ENCODE data around the gene CRACR2A. TPM values are rescaled to one million over a fixed set of nuclear protein-coding genes. Genes with fewer than 3 reads are reported as not detected.

CRACR2A gene
- total RNA-seq, 1 donor from 2014 or later: 6.5 TPM

DNA sequence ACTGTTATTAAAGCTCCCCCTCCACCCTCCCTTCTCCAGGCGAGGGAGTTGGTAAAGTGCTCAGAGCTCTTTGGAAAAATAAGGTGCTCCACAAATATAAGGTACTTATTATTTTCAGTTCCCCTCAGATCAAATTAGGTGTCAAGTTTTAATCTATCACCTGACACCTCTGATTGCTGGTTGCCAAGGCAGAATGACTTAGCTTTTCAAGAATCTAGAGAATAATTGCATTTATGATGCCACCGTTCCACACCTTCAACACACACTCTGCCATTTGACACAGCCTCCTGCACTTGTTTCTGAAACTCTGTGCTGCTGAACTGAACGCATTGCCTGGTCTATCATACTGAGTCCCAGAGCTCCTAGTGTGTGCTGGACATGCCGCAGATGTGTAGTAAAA is 128.6 kb downstream of the CRACR2A start:
- H3K4me1 Mint-ChIP-seq (ENCODE audit: unreplicated experiment): no peaks in the 10 kb centered on the region
- TF ChIP-seq, protein P1, sequence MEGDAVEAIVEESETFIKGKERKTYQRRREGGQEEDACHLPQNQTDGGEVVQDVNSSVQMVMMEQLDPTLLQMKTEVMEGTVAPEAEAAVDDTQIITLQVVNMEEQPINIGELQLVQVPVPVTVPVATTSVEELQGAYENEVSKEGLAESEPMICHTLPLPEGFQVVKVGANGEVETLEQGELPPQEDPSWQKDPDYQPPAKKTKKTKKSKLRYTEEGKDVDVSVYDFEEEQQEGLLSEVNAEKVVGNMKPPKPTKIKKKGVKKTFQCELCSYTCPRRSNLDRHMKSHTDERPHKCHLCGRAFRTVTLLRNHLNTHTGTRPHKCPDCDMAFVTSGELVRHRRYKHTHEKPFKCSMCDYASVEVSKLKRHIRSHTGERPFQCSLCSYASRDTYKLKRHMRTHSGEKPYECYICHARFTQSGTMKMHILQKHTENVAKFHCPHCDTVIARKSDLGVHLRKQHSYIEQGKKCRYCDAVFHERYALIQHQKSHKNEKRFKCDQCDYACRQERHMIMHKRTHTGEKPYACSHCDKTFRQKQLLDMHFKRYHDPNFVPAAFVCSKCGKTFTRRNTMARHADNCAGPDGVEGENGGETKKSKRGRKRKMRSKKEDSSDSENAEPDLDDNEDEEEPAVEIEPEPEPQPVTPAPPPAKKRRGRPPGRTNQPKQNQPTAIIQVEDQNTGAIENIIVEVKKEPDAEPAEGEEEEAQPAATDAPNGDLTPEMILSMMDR (IDR thresholded peaks at IDR 0.05; ENCODE audit: unreplicated experiment): no peak
- peaks cover 6% of the 10 kb centered on the region for H3K36me3 Mint-ChIP-seq (ENCODE audit: low read depth, unreplicated experiment)
- DNase-seq (ENCODE audit: low spot score): no peak
- peaks cover 3% of the 10 kb centered on the region for H3K27me3 Mint-ChIP-seq (ENCODE audit: unreplicated experiment)
- no peak overlapping the region for H3K4me3 Mint-ChIP-seq (ENCODE audit: unreplicated experiment)
- no peaks in the 10 kb centered on the region for H3K9me3 Mint-ChIP-seq (ENCODE audit: unreplicated experiment)
- H3K27ac Mint-ChIP-seq (ENCODE audit: unreplicated experiment): no peak overlapping the region

DNA sequence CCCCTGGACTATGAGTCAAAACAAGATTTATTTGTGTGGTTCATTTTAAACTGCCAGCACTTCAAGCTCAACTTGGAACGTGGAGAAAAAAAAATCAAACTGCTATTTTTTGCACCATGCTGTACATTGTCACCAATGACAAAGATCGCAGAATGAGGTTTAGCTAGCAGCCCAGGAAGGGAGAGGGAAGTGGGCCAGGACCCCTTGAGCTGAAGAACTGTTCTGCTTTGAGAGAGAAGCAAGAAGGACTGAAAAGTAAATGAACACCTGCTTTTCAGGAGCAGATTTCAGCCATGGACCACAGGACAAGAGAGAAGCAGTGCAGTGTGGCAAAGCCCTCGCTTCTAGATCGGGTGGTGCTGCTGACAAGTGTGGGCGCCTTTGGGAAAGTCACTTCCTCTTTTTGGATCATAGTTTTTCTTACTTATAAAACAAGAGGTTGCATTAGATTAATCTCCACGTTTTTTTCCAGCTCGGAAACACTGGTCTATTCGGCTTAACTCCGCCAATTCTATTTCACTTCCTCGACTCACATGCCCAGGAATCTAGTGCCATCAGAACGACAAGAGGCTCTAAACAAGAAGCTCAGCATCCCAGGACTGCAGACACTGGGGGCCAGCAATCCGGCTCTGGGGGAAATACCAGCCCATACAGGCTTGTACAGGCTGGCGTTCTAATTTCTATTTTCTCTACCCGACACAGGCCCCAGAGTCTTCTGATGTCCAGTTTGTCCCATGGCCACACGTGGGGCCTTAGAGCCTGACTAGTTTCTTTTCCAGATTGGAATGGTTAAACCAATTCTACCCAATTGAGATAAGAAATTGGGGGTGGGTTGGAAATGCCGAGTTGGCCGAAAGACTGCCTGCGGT is 129.9 kb downstream of the CRACR2A start:
- H3K27me3 Mint-ChIP-seq (ENCODE audit: unreplicated experiment): peaks cover 3% of the 10 kb centered on the region
- H3K27ac Mint-ChIP-seq (ENCODE audit: unreplicated experiment): no peak overlapping the region
- H3K4me1 Mint-ChIP-seq (ENCODE audit: unreplicated experiment): no peaks in the 10 kb centered on the region
- no peaks in the 10 kb centered on the region for H3K9me3 Mint-ChIP-seq (ENCODE audit: unreplicated experiment)
- TF ChIP-seq, protein P1 (IDR thresholded peaks at IDR 0.05; ENCODE audit: unreplicated experiment): no peak
- no peak for DNase-seq (ENCODE audit: low spot score)
- H3K4me3 Mint-ChIP-seq (ENCODE audit: unreplicated experiment): no peak overlapping the region
- H3K36me3 Mint-ChIP-seq (ENCODE audit: low read depth, unreplicated experiment): no peaks in the 10 kb centered on the region

DNA sequence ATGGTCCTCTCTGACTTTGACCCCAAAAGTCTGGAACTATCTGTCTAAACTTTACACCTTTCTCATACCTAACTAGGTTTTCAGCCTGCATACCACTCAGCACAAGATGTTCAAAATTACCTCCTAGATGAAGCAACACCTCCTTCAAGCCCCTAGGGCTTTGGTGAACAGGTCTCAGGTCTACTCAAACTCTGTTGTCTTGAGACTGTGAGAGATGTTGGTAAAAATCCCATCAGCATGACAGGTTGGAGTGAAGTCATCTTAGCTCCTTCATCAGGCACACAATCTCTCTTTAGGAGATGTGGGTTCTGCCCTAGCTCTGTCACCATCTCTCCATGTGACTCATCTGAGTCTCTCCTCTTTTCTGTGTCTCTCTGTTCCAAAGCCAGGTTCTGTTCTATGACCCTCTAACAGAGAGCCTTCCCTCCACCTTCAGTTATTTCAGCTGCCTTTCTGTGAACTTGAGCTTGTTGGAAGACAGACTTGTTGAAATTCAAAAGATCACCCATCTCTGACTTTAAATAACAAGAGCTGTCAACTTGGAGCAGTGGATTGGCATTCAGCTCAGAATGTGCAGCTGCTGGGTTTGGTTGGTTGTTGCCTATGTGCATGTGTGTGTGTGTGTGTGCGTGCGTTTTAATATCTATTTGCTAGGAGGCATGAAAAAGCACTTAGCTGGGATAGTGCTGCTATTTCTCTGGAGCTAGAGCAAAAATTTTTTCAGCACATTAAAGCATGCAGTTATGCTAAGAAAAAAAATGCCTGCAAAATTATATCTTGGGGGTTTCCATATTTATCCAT is 130.7 kb downstream of the CRACR2A start:
- no peaks in the 10 kb centered on the region for H3K4me1 Mint-ChIP-seq (ENCODE audit: unreplicated experiment)
- H3K4me3 Mint-ChIP-seq (ENCODE audit: unreplicated experiment): no peak overlapping the region
- no peaks in the 10 kb centered on the region for H3K9me3 Mint-ChIP-seq (ENCODE audit: unreplicated experiment)
- no peak overlapping the region for H3K27ac Mint-ChIP-seq (ENCODE audit: unreplicated experiment)
- H3K36me3 Mint-ChIP-seq (ENCODE audit: low read depth, unreplicated experiment): no peaks in the 10 kb centered on the region
- H3K27me3 Mint-ChIP-seq (ENCODE audit: unreplicated experiment): peaks cover 3% of the 10 kb centered on the region
- TF ChIP-seq, protein P1 (IDR thresholded peaks at IDR 0.05; ENCODE audit: unreplicated experiment): no peak
- no peak for DNase-seq (ENCODE audit: low spot score)

DNA sequence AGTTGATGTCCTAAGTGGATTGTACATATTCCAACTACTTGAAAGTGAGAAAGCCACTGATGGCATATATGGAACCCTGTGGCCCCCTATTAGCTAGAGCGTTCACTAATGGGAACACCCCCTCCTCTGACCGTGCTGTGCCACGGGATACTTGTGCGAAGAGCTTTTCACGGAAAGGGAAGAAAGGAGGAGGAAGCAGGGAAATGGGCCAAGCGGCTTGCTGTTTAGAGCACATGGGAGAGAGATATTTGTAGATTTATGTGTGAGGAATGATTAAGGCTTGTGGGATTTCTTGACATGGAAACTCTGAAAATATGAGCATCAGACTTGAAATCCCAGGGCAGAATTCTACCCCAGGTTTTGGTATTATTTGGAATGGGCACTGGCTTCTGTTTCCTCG is 132.1 kb downstream of the CRACR2A start:
- Mint-ChIP-seq H3K4me1 (ENCODE audit: unreplicated experiment) (no peaks in the 10 kb centered on the region), H3K9me3 (ENCODE audit: unreplicated experiment) (no peaks in the 10 kb centered on the region), H3K4me3 (ENCODE audit: unreplicated experiment) (no peak overlapping the region), H3K27ac (ENCODE audit: unreplicated experiment) (no peak overlapping the region), H3K36me3 (ENCODE audit: low read depth, unreplicated experiment) (no peaks in the 10 kb centered on the region), H3K27me3 (ENCODE audit: unreplicated experiment) (peaks cover 3% of the 10 kb centered on the region)
- DNase-seq (ENCODE audit: low spot score): no peak
- TF ChIP-seq, protein P1 (IDR thresholded peaks at IDR 0.05; ENCODE audit: unreplicated experiment): no peak

Measured in endothelial cell (in vitro differentiated cells).